ENCODE data around the gene VRK1.

Gene VRK1

GRCh38 chr14:96792591-96792990, 4.6 kb upstream of the VRK1 start:
- DNase-seq: no peak

- DNase-seq: no peak
Measured at GRCh38 chr14:96793547-96793946, 3.6 kb upstream of the VRK1 start.

DNA sequence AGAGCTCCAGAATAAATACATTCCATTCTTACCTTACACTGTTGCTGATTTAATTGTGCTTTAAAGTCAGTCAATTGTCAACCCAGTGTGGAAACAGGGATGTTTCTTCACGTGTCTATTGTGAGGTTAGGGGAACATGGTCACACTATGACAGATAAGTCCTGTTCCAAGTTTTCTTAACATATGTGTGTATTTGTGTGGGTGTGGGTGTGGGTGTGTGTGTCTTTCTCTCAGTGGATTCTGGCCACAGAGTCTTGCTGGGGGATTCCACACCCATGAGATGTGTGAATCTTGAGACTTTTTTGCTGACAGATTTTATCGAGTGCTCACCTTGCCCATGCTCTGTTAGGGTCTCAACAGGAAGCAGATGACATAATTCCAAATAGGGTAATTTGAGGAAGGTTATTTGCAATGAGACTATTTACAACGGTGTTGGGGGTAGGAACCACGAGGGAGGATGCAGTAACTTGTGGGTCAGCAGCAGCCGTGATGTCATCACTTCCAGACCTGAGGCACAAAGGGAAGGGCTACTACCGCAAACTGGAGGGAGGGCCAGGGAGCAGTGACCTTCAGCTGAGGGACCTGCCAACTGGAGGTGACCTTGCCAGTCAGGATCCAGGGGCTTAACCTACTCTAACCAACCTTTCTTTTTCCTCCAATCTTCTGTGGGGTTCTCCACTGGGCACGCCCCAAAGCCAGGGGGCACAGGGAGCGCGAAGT, 1.9 kb upstream of the VRK1 start:
- DNase-seq: no peak

DNA sequence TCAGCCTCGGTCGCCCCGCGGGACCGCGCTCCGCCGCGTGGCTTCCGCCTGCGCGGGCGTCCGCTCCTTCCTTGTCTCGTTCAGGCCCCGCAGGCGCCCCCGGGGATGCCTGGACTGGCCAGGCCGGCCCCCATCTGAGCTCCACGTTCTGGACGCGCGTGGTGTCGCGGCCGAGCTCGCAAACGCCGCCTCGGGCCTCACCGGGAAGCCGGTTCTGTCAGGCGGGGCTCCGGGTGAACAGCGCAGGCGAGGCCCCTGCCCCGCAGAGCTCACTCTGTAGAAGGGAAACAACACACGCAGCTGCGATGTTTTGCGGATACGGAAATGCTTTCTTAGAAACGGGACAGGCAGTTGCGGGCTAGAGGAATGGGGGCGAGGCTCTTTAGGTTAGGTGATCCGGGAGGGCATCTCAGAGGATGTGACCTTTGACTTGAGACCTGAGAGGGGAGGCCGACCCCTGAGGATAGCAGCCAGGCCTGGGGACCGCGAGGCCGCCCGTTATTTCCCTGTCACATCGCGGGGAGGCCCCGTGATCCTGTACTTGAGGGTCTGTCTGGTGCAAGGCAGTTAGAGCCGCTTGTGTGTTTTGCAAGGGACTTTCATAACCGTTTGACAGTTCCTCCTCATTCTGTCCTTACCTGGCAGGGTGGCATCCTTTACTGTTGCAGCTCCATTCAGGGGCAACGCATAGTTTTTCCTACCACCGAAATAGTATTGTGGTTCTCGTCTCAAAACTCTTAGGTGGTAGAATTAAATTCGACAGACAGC, 584 bp downstream of the VRK1 start:
- DNase-seq: no peak

- DNase-seq: no peak
Measured at GRCh38 chr14:96798956-96799355, 1.8 kb downstream of the VRK1 start.

DNA sequence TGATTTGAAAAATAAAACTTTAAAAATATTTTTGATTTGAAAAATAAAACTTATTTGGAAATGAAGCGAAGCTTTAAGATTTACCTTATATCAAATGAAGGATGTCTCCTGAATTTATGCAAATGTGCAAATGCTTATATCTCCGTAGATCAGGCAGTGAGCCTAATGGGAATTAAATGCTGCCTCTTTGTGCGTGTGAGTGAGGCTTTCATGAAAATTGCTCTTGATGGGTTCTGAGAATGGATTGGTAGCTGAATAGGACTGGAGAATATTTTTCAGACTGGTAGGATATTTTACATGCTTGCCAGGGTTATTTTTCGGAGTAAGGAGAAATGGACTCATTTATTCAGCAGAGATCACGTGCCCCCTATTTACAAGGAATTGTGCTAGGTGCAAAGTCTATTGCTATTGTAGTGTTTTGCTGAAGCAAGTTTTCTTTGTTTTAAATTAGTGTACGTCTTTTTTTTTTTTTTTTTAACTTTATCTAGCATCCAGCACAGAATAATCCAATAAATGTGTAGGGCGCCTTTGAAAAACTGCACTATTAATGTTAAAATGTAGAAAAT, 2.4 kb downstream of the VRK1 start:
- no peak for DNase-seq

DNA sequence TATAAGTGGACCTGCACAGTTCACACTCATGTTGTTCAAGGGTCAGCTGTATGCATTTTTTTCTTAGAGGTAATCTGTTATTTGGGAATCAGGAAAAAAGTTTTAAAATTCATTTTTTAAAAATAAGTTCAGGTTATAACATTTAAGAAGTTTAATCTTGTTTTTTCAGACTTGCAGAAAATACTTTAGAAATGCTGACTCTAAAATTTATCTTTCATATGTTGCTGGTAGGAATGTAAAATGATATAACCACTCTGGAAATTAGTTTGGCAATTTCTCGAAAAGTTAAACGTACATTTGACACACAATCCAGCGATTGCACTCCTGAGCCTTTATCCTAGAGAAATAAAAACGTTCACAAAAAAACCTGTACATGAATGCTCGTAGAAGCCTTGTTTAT, 4.7 kb downstream of the VRK1 start:
- no peak for DNase-seq

DNA sequence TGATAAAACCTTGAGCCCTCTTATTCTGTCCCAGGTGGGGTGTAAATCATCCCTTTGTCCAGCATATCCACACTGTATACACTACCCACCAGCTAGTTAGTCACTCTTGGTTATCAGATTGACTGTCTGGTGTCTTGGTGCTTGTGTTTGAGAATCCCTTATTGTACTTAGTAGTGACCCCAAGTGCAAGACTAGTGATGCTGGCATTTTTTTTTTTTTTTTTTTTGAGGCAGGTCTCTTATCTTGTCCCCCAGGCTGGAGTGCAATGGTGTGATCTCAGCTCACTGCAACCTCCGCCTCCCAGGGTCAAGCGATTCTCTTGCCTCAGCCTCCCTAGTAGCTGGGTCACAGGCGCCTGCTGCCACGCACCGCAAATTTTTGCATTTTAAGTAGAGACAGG, 5.8 kb downstream of the VRK1 start:
- DNase-seq: no peak

GRCh38 chr14:96803958-96804357, 6.8 kb downstream of the VRK1 start:
- no peak for DNase-seq

DNA sequence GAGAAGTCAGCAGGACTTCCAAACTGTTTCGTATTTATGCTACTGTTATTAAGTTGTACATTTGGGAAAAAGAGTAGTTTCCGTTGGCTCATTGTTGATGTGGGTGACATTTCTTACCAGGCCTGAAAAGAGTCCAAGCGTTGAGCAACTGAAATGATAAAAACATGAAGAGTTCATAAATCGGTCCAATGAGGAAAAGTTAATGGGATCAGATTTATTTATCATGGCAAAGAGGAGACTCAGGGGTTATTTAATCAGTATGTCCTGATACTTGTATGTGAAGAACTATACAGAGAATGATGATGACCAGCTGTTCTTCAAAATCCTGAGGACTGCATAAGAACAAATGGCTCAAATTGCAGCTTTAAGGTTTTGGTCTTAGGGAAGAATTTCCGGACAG, 7.7 kb downstream of the VRK1 start:
- DNase-seq: no peak

DNA sequence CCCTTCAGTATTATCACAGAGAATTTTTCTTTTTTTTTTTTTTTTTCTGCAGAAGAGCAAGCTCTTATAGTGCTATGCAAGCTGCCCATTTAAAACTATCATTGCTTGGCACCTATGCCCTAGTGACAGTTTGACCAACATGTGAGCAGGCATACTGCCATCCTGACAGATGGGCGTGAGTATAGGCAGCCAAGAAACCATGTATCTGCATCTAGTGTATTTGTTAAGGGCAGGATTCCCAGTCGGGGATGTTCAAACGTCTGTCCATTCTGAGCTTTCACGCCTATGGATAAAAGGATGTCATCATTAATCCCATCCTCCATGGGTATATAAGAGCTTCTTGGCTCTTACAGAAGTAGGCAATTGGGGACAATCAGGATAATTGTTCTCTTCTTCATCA, 8.8 kb downstream of the VRK1 start:
- DNase-seq: no peak

- DNase-seq: no peak
Measured at GRCh38 chr14:96806836-96807235, 9.7 kb downstream of the VRK1 start.

GRCh38 chr14:96808619-96809406, 11.6 kb downstream of the VRK1 start:
- DNase-seq: no peak

- DNase-seq: no peak
Measured at GRCh38 chr14:96811265-96811664, 14.1 kb downstream of the VRK1 start.

- DNase-seq: no peak
Measured at GRCh38 chr14:96811985-96812667, 14.9 kb downstream of the VRK1 start.

DNA sequence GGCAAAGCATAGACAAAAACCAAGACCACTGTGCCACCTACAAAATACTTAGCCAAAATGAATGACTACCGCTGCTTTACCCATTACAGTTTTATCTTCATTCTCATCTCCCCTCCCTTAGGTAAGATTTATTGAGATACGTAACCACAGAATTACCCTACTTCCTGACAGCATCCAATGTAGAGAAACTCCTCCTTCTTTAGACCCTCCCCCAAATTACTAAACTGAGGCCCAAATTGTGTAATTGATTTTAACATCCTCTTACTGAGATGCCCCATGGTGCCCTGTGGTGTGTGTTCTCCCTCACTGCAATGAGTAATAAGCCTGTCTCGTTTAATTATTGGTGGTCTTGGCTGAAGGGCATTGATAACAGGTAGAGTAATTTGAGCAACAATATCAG, 19.1 kb downstream of the VRK1 start:
- DNase-seq: no peak

GRCh38 chr14:96817750-96818666, 20.8 kb downstream of the VRK1 start:
- DNase-seq: no peak

DNA sequence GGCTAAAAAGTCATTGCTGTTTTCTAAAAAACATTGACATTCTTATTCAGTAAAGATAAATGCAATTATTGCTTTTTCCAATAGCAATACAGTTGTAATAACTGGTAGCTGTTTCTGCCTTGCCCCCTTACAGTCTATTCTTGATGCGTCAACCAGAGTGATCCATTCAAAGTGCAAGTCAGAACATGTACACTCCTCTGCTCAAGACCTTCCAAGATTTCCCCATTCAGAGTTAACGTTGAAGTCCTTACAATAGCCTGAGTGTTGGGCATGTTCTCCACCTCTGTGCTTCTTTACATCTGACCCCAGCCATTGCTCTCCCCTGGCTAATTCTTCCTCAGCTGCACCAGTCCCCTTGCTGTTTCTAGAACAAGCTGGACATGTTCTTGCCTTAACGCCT, 24.3 kb downstream of the VRK1 start:
- no peak for DNase-seq

DNA sequence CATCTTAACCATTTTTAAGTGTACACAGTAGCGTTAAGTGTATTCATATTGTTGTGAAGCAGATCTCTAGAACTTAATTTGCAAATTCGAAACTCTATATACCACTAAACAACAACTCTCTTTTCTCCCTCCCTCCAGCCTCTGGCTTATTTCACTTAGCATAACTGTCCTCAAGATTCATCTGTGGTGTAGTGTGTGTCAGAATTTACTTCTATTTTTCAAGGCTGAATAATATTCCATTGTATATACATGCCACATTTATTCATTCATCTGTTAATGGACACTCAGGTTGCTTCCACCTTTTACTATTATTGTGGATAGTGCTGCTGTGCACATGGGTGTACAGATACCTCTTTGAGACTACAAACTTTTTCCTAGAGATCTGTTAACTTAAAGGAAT, 26.5 kb downstream of the VRK1 start:
- DNase-seq: no peak

DNA sequence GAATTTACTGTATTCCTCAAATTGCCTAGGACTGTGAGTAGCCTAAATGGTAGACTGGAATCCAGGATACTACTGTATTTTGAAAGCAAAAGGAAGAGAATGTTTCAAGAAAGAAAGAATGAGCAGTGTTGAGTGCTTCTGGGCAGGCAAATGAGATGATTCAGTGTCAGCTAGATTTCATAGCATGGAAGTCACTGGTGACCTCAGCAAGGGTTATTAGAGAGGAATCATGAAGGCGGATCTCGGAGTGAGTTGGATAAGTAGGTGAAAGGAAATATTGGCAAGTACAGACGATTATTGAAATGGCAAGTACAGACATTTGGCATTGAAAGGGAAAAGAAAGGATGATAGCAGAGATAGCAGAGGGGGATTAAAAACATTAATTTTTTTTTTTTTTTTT, 27.1 kb downstream of the VRK1 start:
- DNase-seq: no peak

DNA sequence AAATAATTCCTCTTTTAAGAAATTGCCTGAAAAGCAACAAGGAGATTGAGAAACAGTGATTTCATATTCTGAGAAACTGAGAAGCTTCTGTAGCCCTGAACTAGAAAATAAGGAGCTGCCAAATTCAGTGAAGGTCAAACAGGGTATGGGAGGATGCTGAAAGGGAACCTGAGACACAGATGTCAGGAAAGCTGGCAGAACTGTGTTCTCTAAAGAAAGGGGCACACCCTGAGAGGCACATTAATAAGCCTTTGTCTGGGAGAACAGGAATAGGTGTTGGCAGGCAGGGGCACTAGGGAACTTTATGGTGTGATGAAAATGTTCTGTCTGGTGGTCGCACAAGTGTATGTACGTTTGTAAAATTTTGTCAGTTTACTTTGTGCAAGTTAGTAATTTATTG, 29.6 kb downstream of the VRK1 start:
- no peak for DNase-seq

GRCh38 chr14:96827290-96827689, 30.1 kb downstream of the VRK1 start:
- DNase-seq: no peak
